HT-29 (cell line): ENCODE data around the gene ALG8. TPM values are rescaled to one million over a fixed set of nuclear protein-coding genes. Genes with fewer than 3 reads are reported as not detected.
A peak's percentile ranks its signal among the peaks of the same experiment; 100 is the strongest.
"Not testable (repeated sequence)": the region's sequence is repeated elsewhere in the genome, so short reads cannot be mapped to it uniquely, and the experiment has no call there.

Source experiments
- DNase-seq: peaks from one replicate; pipeline ENCODE4 v3.0.0-alpha.2; 2015; ENCODE audit warnings: low spot score
- total RNA-seq: library from RNA; depleted of rRNA; stranded (reverse); fragments of >200 nt; shearing (Covaris generic); gene quantifications from 2 replicates; pipeline ENCODE4 v1.2.3, GENCODE V29; 2014

Gene ALG8
- total RNA-seq, 1 experiment from 2014 or later = 41.9 TPM

DNA sequence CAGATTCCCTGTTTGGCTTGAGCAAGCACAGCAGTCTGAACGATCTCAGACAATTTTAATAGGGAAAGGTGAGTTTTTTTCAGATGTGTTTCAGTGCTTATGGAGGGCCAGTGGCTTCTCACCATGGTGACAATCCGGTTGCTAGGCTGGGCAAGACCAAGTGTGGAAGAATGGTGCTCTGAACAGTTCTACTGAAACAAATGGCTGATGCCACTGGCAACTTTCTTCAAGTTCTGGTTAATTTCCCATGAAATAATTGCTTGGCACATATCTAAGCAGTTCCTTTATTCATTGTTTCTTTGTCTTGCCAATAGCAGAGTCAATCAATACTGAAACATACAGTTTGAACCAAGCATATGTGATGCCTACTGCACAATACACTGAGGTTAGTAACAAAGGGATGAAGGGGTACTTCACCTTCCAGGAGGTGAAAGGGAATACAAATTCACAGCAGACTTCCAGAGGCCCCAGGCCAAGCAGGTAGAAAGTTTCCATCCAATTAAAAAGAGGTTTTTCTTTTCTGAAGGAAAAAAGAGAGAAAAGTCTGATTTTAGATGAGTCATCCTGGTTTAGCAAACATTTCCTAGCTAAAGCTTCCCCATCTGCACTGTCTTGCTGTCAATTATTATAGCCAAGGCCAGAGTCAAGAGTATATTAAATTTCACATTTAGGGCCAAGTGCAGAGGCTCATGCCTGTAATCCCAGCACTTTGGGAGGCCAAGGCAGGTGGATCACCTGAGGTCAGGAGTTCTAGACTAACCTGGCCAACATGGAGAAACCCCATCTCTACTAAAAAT is 38.6 kb downstream of the ALG8 start:
- no peak for DNase-seq

DNA sequence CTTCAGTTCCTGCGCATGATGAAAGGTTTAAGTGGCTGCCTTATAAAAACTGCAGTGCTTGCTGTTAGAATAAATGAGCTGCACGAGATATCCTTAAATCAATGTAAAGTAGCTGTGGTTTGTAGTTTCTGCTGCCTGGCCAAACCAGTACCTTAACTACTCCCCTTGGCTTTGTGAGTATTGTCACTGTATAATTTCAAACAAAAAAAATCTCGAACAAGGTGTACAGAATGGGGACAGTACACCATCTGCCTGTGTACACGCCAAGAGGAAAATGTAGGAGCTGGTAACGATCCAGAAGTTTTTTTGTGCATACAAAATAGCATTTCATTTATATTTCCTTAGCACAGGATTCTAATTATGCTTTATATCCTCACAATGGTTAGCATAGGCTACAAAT is 39.2 kb downstream of the ALG8 start:
- DNase-seq = no peak

DNA sequence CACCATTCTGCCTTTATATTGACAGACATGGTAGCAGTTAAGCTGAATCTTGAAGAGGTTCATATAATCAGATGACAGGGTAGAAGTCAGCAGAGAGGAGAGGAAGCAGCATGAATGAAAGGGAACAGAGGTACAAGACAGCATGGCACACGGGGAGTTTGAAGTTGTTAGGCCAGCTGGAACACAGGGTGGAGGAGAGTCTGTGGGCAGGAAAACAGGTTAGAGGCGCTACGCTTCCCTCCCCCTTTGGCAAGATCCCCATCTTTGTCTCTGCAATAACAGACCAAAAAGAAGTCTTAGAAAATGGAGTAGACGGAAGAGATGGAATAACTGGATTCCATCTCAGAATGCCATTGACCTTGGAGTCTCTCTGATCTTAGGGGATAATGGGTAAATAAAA is 39.8 kb downstream of the ALG8 start:
- DNase-seq = no peak

DNA sequence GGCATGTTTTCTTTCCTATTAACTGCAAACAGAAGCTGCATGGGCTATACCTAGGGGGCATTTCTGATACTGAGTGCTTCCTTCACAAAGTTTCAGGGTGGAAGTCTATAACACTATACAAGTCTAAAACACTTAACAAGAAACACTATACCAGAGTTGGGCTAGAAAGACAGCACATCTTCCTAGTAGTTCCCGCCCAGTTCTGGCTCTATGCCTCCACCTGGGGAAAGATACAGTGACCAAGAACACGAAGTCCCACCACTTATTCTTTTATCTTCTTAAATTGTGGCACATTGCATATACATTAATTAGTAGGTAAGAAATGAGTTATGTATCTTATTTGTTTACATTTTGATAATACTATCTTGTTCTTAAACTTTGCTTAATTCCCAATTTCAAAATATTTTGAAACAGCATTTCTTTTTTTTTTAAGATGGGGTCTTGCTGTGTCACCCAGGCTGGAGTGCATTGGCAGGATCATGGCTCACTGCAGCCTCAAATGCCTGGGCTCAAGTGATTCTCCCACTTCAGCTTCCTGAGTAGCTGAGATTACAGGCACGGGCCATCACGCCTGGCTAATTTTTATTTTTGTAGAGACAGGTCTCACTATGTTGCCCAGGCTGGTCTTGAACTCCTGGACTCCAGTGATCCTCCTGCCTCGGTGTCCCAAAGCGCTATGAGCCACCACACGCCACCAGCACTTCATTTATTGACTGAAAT is 41.6 kb downstream of the ALG8 start:
- DNase-seq = no peak

DNA sequence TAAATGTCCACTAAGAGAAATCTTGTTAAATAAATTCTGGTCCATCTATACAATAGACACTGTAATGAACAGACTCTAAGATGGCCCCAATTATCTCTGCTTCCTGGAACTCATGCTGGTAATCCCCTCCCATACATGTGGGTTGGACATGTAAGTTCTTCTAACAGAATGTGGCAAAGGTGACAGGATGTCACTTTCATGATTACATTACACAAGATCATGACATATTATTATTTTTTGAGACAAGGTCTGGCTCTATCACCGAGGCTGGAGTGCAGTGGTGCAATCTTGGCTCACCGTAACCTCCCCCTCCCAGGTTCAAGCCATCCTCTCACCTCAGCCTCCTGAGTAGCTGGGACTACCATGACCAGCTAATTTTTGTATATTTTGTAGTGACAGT is 45.2 kb downstream of the ALG8 start:
- no peak for DNase-seq

DNA sequence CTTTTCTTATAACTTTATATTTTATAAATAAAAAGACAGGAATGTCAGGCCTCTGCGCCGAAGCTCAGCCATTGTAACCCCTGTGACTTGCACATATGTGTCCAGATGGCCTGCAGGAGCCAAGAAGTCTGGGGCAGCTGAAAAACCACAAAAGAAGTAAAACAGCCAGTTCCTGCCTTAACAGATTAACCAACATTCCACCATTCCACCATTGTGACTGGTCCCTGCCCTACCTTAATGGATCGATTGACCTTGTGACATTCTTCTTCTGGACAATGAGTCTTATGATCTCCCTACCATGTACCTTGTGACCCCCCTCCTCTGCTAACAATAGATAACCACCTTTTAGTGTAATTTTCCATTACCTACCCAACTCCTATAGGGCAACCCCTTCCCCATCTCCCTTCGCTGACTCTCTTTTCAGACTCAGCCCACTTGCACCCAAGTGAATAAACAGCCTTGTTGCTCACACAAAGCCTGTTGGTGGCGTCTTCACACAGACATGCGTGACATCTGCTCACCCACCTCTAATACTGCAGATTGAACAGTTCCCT is 52.8 kb downstream of the ALG8 start:
- DNase-seq = not testable (repeated sequence)

DNA sequence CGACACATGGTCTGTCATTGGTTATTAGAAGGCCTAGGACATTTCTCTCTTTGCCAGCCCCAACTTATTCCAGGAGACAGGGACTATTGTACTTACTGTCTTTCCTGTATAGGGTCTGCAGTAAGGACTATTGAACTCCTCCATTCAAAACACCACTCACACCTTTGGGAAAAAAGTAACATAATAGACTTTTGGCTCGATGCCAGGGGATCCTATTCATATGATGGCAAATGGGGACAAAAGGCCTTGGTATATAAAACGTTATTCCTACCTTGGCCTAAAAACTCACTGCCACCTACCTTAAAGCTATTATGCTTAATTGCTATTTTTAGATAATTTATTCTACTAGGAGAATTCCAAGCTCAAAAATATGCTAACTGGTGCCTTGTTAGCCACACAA is 53.5 kb downstream of the ALG8 start:
- DNase-seq = no peak

DNA sequence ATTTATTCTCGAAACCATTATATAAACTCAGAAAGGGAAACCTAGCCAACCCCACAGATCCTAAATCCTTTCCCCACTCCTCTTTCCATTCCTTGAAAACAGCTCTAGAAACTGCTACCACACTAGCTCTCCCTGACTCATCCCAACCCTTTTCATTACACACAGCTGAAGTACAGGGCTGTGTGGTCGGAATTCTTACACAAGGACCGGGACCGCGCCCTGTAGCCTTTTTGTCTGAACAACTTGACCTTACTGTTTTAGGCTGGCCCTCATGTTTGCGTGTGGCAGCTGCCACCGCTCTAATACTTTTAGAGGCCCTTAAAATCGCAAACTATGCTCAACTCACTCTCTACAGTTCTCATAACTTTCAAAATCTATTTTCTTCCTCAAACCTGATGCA is 54.9 kb downstream of the ALG8 start:
- DNase-seq = not testable (repeated sequence)

DNA sequence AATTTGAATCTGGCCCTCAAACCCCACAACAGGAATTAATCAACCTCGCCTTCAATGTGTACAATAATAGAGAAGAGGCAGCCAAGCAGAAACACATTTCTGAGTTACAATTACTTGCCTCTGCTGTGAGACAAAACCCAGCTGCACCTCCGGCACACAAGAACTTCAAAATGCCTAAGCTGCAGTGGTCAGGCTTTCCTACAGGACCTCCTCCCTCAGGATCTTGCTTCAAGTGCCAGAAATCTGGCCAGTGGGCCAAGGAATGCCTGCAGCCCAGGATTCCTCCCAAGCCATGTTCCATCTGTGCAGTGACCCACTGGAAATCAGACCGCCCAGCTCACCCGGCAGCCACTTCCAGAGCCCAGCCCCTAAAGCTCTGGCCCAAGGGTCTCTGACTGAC is 56.4 kb downstream of the ALG8 start:
- no peak for DNase-seq

DNA sequence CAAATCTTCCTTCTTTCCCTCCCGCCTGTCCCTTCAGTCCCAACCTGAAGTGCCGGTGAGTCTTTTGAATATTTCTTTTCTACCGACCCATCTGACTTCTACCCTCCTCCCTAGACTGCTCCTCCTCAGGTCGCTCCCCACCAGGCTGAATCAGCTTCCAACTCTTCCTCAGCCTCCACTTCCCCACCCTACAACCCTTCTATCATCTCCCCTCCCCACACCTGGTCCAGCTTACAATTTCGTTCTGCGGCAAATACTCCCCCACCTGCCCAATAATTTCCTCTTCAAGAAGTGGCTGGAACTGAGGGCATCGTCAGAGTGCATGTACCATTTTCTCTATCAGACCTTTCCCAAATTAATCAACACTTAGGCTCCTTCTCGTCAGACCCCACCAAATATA is 57.3 kb downstream of the ALG8 start:
- no peak for DNase-seq

DNA sequence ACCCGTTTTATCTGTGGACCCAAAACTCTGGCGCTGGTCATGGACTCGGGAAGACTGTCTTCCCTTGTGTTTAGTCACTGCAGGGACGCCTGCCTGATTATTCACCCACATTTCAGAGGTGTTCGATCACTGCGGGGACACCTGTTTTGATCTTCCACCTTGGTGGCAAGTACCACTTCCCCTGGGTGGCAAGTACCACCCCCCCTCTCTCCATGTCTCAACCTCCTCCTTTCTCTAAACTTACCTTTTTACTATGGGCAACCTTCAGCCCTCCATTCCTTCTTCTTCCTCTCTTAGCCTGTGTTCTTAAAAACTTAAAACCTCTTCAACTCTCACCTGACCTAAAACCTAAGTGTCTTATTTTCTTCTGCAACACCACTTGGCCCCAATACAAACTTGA is 57.8 kb downstream of the ALG8 start:
- DNase-seq = no peak

DNA sequence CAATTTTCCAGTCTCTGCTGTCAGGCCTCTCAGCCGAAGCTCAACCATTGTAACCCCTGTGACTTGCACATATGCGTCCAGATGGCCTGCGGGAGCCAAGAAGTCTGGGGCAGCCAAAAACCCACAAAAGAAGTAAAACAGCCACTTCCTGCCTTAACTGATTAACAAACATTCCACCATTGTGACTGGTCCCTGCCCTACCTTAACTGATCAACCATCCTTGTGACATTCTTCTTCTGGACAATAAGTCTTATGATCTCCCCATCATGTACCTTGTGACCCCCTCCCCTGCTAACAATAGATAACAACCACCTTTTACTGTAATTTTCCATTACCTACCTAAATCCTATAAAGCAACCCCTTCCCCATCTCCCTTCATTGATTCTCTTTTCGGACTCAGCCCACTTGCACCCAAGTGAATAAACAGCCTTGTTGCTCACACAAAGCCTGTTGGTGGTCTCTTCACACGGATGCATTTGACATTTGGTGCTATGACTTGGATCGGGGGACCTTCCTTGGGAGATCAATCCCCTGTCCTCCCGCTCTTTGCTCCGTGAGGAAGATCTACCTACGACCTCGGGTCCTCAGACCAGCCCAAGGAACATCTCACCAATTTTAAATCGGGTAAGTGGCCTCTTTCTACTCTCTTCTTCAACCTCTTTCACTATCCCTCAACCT is 58.5 kb downstream of the ALG8 start:
- DNase-seq = no peak

DNA sequence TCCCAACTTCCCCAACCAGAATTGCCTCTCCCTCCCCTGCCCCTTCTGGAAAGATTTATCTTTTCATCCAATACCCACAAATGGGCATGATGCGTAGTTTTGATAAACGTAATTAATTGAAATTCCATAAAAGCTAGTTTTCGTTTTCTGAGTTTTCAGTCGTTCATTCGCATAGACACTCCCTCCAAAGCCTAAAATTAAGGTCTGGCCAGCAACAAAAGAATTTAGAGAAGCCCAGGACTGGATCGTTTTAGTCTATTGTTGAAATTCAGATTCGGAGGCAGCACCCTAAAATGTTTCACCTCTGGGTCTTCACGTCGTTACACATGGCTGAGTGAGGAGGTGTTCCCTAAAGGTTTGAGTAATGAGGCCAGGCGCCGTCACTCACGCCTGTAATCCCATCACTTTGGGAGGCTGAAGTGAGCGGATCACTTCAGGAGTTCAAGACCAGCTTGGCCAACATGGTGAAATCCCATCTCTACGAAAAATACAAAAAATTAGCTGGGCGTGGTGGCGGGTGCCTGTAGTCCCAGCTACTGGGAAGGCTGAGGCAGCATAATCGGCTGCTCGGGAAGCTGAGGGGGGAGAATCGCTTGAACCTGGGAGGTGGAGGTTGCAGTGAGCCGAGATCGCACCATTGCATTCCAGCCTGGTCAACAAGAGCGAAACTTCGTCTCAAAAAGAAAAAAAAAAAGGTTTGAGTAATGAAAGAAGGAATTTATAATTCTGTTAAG is 59.2 kb downstream of the ALG8 start:
- DNase-seq = no peak

DNA sequence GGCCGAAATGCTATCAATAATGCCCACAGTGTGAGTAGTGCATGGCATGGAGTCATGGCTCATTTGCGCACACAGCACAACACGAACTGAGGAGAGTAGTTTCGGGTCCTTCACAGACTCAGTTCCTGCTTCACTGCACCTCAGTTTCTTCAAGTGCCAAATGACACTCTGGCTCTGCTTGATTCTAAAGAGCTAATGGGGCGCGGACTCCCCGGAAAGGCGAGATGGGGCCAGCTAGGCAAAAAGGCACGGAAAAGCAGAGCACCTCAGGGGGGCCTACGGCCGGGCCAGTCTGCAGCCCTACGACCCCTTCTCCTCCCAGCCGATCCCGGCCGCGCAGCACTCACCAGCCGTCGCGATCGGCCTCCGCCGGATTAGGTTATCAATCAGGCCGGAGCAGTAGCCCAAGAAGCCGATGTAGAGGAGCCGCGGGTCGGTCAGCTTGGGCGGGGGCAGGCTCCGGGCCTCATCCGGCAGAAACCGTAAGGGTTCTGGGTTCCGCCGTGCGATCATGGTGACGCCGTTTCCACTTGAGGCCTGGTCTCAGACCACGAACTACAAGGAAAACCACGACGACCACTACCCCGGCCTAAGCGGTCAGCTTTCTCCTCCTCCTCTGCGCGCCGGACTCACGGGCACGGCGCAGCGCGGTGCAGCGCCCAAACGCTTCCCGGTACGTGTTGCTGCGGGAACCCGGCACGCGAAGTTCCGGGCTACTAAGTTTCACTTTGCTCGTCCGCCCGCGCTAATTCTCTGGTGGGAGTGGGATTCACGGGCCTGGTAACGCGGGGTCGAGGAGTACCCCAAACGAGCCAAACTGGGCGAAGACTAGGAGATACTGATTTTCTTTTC is 60.0 kb downstream of the ALG8 start, which contains the start of gene NDUFC2:
TSS of gene NDUFC2 (minus strand) at position 631 of the 852 bp plus-strand sequence. CDS start at position 513, 118 bp downstream.
- peak; percentile 84 for DNase-seq

DNA sequence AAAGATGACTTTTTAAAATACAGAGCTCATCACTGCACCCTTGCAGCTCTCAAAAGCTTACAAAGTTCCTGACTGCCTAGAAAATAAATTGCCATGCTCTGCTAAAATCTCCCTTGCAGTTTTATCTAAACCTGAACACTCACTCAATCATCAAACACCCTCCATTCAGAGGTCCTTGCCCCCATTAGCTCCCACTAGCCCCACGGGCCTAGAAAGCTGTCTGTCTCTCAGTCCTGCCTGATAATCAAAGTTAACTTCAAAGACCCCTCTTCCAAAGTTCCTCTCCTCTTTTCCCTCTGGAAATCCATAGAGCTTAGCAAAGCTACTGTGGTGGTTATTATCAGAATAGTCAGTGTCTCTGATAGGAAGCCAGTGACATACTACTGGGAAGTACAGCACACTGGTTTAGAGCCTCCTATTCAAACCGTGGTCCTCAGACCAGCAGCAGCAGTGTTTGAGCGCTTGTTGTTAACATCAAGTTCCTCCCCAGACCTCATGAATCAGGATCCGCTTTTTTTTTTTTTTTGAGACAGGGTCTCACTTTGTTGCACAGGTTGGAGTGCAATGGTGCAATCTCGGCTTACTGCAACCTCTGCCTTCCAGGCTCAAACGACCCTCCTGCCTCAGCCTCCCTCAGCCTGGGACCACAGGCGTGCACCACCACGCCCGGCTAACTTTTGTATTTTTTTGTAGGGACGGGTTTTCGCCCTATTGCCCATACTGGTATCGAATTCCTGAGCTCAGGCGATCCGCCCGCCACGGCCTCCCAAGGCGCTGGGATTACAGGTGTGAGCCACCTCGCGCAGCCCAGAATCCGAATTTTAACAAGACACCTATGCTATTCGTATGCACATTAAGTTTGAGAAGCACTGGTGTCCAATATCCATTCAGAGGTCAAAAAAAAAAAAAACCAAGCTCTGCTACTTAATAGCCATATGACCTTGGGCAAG is 60.9 kb downstream of the ALG8 start:
- DNase-seq = no peak

DNA sequence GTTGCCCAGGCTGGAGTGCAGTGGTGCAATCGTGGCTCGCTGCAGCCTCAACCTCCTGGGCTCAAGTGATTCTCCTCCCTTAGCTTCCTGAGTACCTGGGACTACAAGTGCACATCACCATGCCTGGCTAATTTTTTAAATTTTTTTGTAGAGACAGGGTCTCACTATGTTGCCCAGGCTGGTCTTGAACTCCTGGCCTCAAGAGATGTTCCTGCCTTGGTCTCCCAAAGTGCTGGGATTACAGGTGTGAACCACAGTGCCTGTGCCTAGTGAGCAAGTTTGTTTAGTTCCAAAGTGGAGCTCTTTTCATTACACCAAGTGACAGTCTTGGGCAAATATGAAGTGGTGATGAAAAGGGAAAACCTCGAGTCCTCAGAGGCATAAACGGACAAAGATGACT is 61.8 kb downstream of the ALG8 start:
- not testable (repeated sequence) for DNase-seq

DNA sequence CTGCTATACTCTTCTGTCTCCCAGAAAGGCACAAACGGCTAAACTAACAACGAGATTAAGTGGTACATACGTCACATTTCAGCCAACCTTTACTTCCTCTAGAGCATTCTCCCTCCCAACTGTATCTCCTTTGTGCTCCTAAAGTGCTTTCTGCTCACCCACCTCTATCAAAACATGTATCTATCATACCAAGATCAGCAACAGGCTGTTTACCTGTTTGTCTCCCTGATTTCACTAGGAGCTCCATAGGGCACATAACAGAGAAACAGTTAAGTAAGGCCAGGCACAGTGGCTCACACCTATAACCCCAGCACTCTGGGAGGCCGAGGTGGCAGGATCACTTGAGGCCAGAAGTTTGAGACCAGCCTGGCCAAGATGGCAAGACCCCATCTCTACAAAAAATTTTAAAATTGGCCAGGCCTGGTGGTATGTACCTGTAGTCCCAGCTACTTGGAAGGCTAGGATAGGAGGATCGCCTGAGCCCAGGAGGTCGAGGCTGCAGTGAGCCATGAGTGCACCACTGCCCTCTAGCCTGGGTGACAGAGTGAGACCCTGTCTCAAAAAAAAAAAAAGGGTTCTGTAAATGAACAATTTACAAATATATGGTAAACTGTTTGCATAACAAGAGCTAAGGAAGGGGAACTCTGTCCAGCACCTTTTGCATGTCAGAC is 62.6 kb downstream of the ALG8 start:
- no peak for DNase-seq

DNA sequence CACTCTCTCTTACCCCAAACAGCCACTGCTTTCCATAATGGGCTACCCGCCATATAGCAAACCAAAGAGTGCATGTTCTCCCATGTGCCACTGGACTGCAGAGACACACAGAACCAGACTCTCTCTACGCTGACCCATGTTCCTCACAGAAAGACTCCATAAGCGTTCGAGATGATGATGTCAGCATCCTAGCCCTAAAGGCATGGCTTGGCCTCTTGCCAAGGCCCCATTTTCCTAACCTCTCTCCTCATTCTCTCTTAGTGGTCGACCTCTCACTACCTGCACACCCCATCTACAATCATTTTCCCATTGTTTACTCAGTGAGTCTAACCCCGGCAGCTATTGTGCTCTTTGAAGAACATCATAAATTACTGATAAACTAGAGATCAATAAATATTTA is 64.7 kb downstream of the ALG8 start:
- no peak for DNase-seq

DNA sequence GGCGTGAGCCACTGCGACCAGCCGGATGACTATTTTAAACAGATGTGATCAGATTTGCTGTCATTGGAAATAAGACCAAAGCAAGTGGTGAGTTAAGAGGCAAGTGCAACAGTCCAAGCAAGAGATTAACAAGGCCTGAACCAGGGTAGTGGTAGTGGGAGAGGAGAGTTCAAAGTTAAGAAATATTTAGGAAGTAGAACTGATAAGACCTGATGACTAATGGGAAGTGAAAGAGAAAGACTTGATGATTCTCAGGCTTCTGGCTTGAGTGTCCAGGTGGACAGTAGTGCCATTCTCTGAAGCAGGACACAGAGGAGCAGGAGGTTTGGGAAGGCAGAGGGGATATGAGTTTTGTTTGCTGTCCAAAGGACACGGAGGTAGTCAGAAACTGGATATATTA is 67.0 kb downstream of the ALG8 start:
- DNase-seq = no peak
